GM23248 (cell line): ENCODE measurements around the gene NMT2.

Source experiments
- EZH2 ChIP-seq: fragments of 200-600 bp; sonication (generic); IDR thresholded peaks from 2 replicates; pipeline ENCODE4 v1.6.1; 2018; ENCODE audit warnings: antibody characterized with exemption, mild to moderate bottlenecking; ENCODE audit not compliant: insufficient read depth, poor library complexity, severe bottlenecking
- EZH2phosphoT487 ChIP-seq: fragments of 200-600 bp; sonication (generic); IDR thresholded peaks from 2 replicates; pipeline ENCODE4 v1.6.1; 2018; ENCODE audit warnings: antibody characterized with exemption, moderate library complexity, mild to moderate bottlenecking, low read depth; ENCODE audit not compliant: insufficient read depth

DNA sequence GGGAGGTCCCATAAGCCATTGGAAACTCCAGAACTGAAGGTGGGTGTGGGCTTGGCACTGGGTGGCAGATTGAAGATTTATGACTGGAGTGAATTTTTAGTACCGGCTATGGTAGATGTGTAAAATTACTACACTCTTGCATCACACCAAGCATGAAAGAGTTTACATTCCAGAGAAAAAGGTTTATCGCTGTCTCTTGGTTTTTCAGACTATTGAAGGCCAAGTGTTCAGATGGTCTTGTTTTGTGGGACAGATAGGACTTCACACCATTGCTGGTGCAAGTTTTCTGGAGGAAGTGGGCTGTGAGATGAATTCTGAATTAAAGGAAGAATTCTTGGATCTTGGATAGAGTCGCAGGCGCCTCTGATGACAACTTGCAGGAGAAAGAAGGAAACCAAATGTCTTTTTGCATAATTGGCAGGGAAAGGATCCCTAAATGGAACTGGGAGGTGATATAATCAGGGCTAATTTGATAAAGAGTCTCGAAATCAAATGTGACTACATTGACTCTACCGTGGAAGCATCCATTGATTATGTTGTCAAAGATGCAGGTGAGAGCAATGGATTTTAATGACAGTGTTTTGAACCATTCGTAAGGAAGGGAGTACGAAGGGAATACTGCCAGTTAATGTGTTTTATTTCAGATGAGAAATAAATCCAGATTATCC lies 14.2 kb upstream of the NMT2 start:
- TF ChIP-seq EZH2 (no peak), EZH2phosphoT487 (no peak)
